H9 (cell line): ENCODE measurements around the gene SLC30A7. TPM values are rescaled to one million over a fixed set of nuclear protein-coding genes. Genes with fewer than 3 reads are reported as not detected.

Experiments used
- DNase-seq: peaks from one replicate; pipeline ENCODE4 v3.0.0-alpha.2; 2017
- H2AFZ ChIP-seq: one replicate; pipeline ENCODE4 v1.6.1; 2013; ENCODE audit warnings: mild to moderate bottlenecking, low read length, control low read depth, moderate library complexity
- H2AK5ac ChIP-seq: 2 replicates; pipeline ENCODE4 v1.6.1; 2013; ENCODE audit warnings: low read length, control low read depth, mixed read lengths; ENCODE audit not compliant: insufficient read length
- H2BK120ac ChIP-seq: one replicate; pipeline ENCODE4 v1.6.1; 2013; ENCODE audit warnings: low read depth, mild to moderate bottlenecking, low read length, control low read depth, inconsistent platforms; ENCODE audit not compliant: poor library complexity, severe bottlenecking
- H2BK12ac ChIP-seq: 2 replicates; pipeline ENCODE4 v1.6.1; 2013; ENCODE audit warnings: low read length, control low read depth, mixed read lengths, low read depth; ENCODE audit not compliant: insufficient read length
- H2BK15ac ChIP-seq: 2 replicates; pipeline ENCODE4 v1.6.1; 2013; ENCODE audit warnings: low read depth, low read length, control low read depth
- H2BK20ac ChIP-seq: one replicate; pipeline ENCODE4 v1.6.1; 2013; ENCODE audit warnings: low read depth, mild to moderate bottlenecking, low read length, control low read depth, inconsistent platforms; ENCODE audit not compliant: poor library complexity, severe bottlenecking
- H2BK5ac ChIP-seq: 2 replicates; pipeline ENCODE4 v1.6.1; 2013; ENCODE audit warnings: low read length, control low read depth, mixed read lengths; ENCODE audit not compliant: insufficient read length
- H3K14ac ChIP-seq: 2 replicates; pipeline ENCODE4 v1.6.1; 2013; ENCODE audit warnings: low read length, control low read depth; ENCODE audit not compliant: insufficient read depth
- H3K18ac ChIP-seq: 2 replicates; pipeline ENCODE4 v1.6.1; 2013; ENCODE audit warnings: low read depth, mild to moderate bottlenecking, mixed read lengths, low read length, control low read depth; ENCODE audit not compliant: insufficient read length
- H3K23ac ChIP-seq: 2 replicates; pipeline ENCODE4 v1.6.1; 2013; ENCODE audit warnings: low read length, control low read depth, mixed read lengths, low read depth; ENCODE audit not compliant: insufficient read length
- H3K23me2 ChIP-seq: 2 replicates; pipeline ENCODE4 v1.6.1; 2013; ENCODE audit warnings: low read depth, mild to moderate bottlenecking, mixed read lengths, low read length, control low read depth; ENCODE audit not compliant: insufficient read length, poor library complexity, severe bottlenecking
- H3K27ac ChIP-seq: 2 replicates; pipeline ENCODE4 v1.5.1; 2013; ENCODE audit warnings: low read length, control low read depth, mixed read lengths, low read depth; ENCODE audit not compliant: insufficient read length
- H3K27me3 ChIP-seq: 2 replicates; pipeline ENCODE4 v1.6.1; 2013; ENCODE audit warnings: low read length, control low read depth, inconsistent platforms; ENCODE audit not compliant: insufficient read depth
- H3K4ac ChIP-seq: 2 replicates; pipeline ENCODE4 v1.6.1; 2013; ENCODE audit warnings: low read depth, mild to moderate bottlenecking, control low read depth, inconsistent platforms, low read length, moderate library complexity
- H3K4me1 ChIP-seq: 2 replicates; pipeline ENCODE4 v1.6.1; 2013; ENCODE audit warnings: low read length, control low read depth, inconsistent platforms; ENCODE audit not compliant: insufficient read depth
- H3K4me2 ChIP-seq: 2 replicates; pipeline ENCODE4 v1.6.1; 2013; ENCODE audit warnings: low read length, control low read depth, mixed read lengths; ENCODE audit not compliant: insufficient read length, insufficient read depth
- H3K56ac ChIP-seq: 2 replicates; pipeline ENCODE4 v1.6.1; 2013; ENCODE audit warnings: low read depth, mild to moderate bottlenecking, mixed read lengths, low read length, control low read depth; ENCODE audit not compliant: insufficient read length
- H3K79me1 ChIP-seq: 2 replicates; pipeline ENCODE4 v1.6.1; 2013; ENCODE audit warnings: low read depth, mild to moderate bottlenecking, moderate library complexity, low read length, control low read depth, inconsistent platforms; ENCODE audit not compliant: insufficient read depth, poor library complexity, severe bottlenecking
- H3K79me2 ChIP-seq: 2 replicates; pipeline ENCODE4 v1.6.1; 2013; ENCODE audit warnings: low read length, control low read depth, inconsistent platforms; ENCODE audit not compliant: insufficient read depth
- H3K9ac ChIP-seq: 2 replicates; pipeline ENCODE4 v1.6.1; 2013; ENCODE audit warnings: low read length, control low read depth, mixed read lengths; ENCODE audit not compliant: insufficient read length; ENCODE audit errors: extremely low read depth
- H3K9me3 ChIP-seq: one replicate; pipeline ENCODE4 v1.6.1; 2013; ENCODE audit warnings: low read depth, low read length, inconsistent platforms; ENCODE audit not compliant: control insufficient read depth
- H3T11ph ChIP-seq: one replicate; pipeline ENCODE4 v1.6.1; 2013; ENCODE audit warnings: mild to moderate bottlenecking, low read length, control low read depth, inconsistent platforms
- H4K20me1 ChIP-seq: one replicate; pipeline ENCODE4 v1.6.1; 2013; ENCODE audit not compliant: control insufficient read depth, insufficient read length, insufficient read depth
- H4K5ac ChIP-seq: 2 replicates; pipeline ENCODE4 v1.6.1; 2013; ENCODE audit warnings: low read depth, mild to moderate bottlenecking, mixed read lengths, low read length, control low read depth; ENCODE audit not compliant: insufficient read length
- H4K8ac ChIP-seq: replicated peaks from 2 replicates; pipeline ENCODE4 v1.6.1; 2013; ENCODE audit warnings: low read length, control low read depth, mixed read lengths, low read depth; ENCODE audit not compliant: insufficient read length
- H4K91ac ChIP-seq: 2 replicates; pipeline ENCODE4 v1.6.1; 2013; ENCODE audit warnings: low read depth, mild to moderate bottlenecking, moderate library complexity, mixed read lengths, low read length, control low read depth; ENCODE audit not compliant: insufficient read length
- H3K27ac Mint-ChIP-seq, 3 experiments: 2 replicates in 2 of 3; 3 replicates in 1 of 3; pipeline ENCODE4 v1.8.0; 2020 to 2021; ENCODE audit warnings: mixed read lengths in 3 of 3, mild to moderate bottlenecking in 1 of 3, moderate library complexity in 1 of 3
- H3K27me3 Mint-ChIP-seq: 2 replicates; pipeline ENCODE4 v1.8.0; 2021; ENCODE audit warnings: low read depth, mild to moderate bottlenecking, moderate library complexity, mixed read lengths
- H3K36me3 Mint-ChIP-seq, 3 experiments: 2 replicates in 2 of 3; 3 replicates in 1 of 3; pipeline ENCODE4 v1.8.0; 2020 to 2021; ENCODE audit warnings: low read depth in 3 of 3, mixed read lengths in 3 of 3; ENCODE audit not compliant: insufficient read depth in 1 of 3
- H3K4me1 Mint-ChIP-seq, 2 experiments: 2 replicates each; pipeline ENCODE4 v1.8.0; 2020; ENCODE audit warnings: mixed read lengths in 2 of 2
- H3K4me3 Mint-ChIP-seq, 2 experiments: 2 replicates in 1 of 2; 3 replicates in 1 of 2; pipeline ENCODE4 v1.8.0; 2020 to 2021; ENCODE audit warnings: mild to moderate bottlenecking in 2 of 2, mixed read lengths in 2 of 2, moderate library complexity in 1 of 2
- H3K9me3 Mint-ChIP-seq, 2 experiments: 2 replicates in 1 of 2; 3 replicates in 1 of 2; pipeline ENCODE4 v1.8.0; 2020; ENCODE audit warnings: mild to moderate bottlenecking in 2 of 2, mixed read lengths in 2 of 2, moderate library complexity in 1 of 2
- WGBS: extraction: QIAGEN DNeasy Blood & Tissue Kit; methylation state at CpG from one replicate; pipeline ENCODE4 v1.1.7; 2013; ENCODE audit warnings: missing lambda C conversion rate, low lambda C conversion rate, mixed read lengths; ENCODE audit not compliant: insufficient read length; ENCODE audit errors: extremely low coverage; 5-methylcytosine and 5-hydroxymethylcytosine counted together
- total RNA-seq: library from RNA; stranded (reverse); gene quantifications from 2 replicates; pipeline ENCODE4 v1.2.1, GENCODE V29; 2021
- TF ChIP-seq, protein P1 (sequence below): fragments of 200-600 bp; sonication (generic); conservative IDR thresholded peaks from 3 replicates; pipeline ENCODE4 v1.8.0; 2021; ENCODE audit warnings: antibody characterized with exemption, mild to moderate bottlenecking

The SLC30A7 gene
- total RNA-seq, 1 experiment from 2014 or later = 25.6 TPM

- Histone ChIP-seq H3K79me2 (peaks cover 4% of the 10 kb centered on the region; the same call in 1 of the 2 replicates), H3K9me3 (no peaks in the 10 kb centered on the region), H4K8ac (peak overlapping the region; percentile 36), H2BK15ac (no peak overlapping the region), H2AK5ac (no peak overlapping the region), H4K91ac (no peak overlapping the region), H4K5ac (no peak overlapping the region), H3T11ph (no peak overlapping the region), H3K4me2 (peak overlapping the region; percentile 56), H3K4ac (no peak overlapping the region), H3K23ac (no peak overlapping the region), H3K9ac (peak overlapping the region; percentile 94), H2BK120ac (no peak overlapping the region), H3K56ac (no peak overlapping the region), H2BK20ac (no peak overlapping the region), H2BK5ac (no peak overlapping the region), H3K27ac (no peak overlapping the region), H4K20me1 (no peaks in the 10 kb centered on the region), H3K18ac (no peak overlapping the region), H2AFZ (no peak overlapping the region), H2BK12ac (no peak overlapping the region), H3K14ac (peak overlapping the region; percentile 93; the same call in 1 of the 2 replicates), H3K23me2 (peaks cover 5% of the 10 kb centered on the region), H3K27me3 (no peaks in the 10 kb centered on the region), H3K4me1 (no peaks in the 10 kb centered on the region), H3K79me1 (no peaks in the 10 kb centered on the region)
- no CpG with 5 or more reads among the region's 5 CpGs for WGBS
- H3K27me3 Mint-ChIP-seq = no peaks in the 10 kb centered on the region
- H3K36me3 Mint-ChIP-seq = peaks cover 6 to 26% (median 12%) of the 10 kb centered on the region in 3 experiments; a peak in 6 of 7 replicates
- no peak for DNase-seq
- peak overlapping the region; percentile 98 to 100 for H3K4me3 Mint-ChIP-seq
- no peaks in the 10 kb centered on the region; a peak in 1 of 5 replicates for H3K9me3 Mint-ChIP-seq
- peak overlapping the region; percentile 59 to 99 (median 95) for H3K27ac Mint-ChIP-seq
- TF ChIP-seq, protein P1, sequence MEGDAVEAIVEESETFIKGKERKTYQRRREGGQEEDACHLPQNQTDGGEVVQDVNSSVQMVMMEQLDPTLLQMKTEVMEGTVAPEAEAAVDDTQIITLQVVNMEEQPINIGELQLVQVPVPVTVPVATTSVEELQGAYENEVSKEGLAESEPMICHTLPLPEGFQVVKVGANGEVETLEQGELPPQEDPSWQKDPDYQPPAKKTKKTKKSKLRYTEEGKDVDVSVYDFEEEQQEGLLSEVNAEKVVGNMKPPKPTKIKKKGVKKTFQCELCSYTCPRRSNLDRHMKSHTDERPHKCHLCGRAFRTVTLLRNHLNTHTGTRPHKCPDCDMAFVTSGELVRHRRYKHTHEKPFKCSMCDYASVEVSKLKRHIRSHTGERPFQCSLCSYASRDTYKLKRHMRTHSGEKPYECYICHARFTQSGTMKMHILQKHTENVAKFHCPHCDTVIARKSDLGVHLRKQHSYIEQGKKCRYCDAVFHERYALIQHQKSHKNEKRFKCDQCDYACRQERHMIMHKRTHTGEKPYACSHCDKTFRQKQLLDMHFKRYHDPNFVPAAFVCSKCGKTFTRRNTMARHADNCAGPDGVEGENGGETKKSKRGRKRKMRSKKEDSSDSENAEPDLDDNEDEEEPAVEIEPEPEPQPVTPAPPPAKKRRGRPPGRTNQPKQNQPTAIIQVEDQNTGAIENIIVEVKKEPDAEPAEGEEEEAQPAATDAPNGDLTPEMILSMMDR = no peak
- peaks cover 18 to 23% of the 10 kb centered on the region in 2 experiments for H3K4me1 Mint-ChIP-seq
Measured at GRCh38 chr1:101026430-101026788, 130.5 kb downstream of the SLC30A7 start.
